H9 (cell line): ENCODE data around the gene FOXK1. TPM values are rescaled to one million over a fixed set of nuclear protein-coding genes. Genes with fewer than 3 reads are reported as not detected.

Source experiments
- DNase-seq: peaks from one replicate; pipeline ENCODE4 v3.0.0-alpha.2; 2017
- H2AFZ ChIP-seq: one replicate; pipeline ENCODE4 v1.6.1; 2013; ENCODE audit warnings: mild to moderate bottlenecking, low read length, control low read depth, moderate library complexity
- H2AK5ac ChIP-seq: 2 replicates; pipeline ENCODE4 v1.6.1; 2013; ENCODE audit warnings: low read length, control low read depth, mixed read lengths; ENCODE audit not compliant: insufficient read length
- H2BK120ac ChIP-seq: one replicate; pipeline ENCODE4 v1.6.1; 2013; ENCODE audit warnings: low read depth, mild to moderate bottlenecking, low read length, control low read depth, inconsistent platforms; ENCODE audit not compliant: poor library complexity, severe bottlenecking
- H2BK12ac ChIP-seq: 2 replicates; pipeline ENCODE4 v1.6.1; 2013; ENCODE audit warnings: low read length, control low read depth, mixed read lengths, low read depth; ENCODE audit not compliant: insufficient read length
- H2BK15ac ChIP-seq: 2 replicates; pipeline ENCODE4 v1.6.1; 2013; ENCODE audit warnings: low read depth, low read length, control low read depth
- H2BK20ac ChIP-seq: one replicate; pipeline ENCODE4 v1.6.1; 2013; ENCODE audit warnings: low read depth, mild to moderate bottlenecking, low read length, control low read depth, inconsistent platforms; ENCODE audit not compliant: poor library complexity, severe bottlenecking
- H2BK5ac ChIP-seq: 2 replicates; pipeline ENCODE4 v1.6.1; 2013; ENCODE audit warnings: low read length, control low read depth, mixed read lengths; ENCODE audit not compliant: insufficient read length
- H3K14ac ChIP-seq: 2 replicates; pipeline ENCODE4 v1.6.1; 2013; ENCODE audit warnings: low read length, control low read depth; ENCODE audit not compliant: insufficient read depth
- H3K18ac ChIP-seq: 2 replicates; pipeline ENCODE4 v1.6.1; 2013; ENCODE audit warnings: low read depth, mild to moderate bottlenecking, mixed read lengths, low read length, control low read depth; ENCODE audit not compliant: insufficient read length
- H3K23ac ChIP-seq: 2 replicates; pipeline ENCODE4 v1.6.1; 2013; ENCODE audit warnings: low read length, control low read depth, mixed read lengths, low read depth; ENCODE audit not compliant: insufficient read length
- H3K23me2 ChIP-seq: 2 replicates; pipeline ENCODE4 v1.6.1; 2013; ENCODE audit warnings: low read depth, mild to moderate bottlenecking, mixed read lengths, low read length, control low read depth; ENCODE audit not compliant: insufficient read length, poor library complexity, severe bottlenecking
- H3K27ac ChIP-seq: 2 replicates; pipeline ENCODE4 v1.5.1; 2013; ENCODE audit warnings: low read length, control low read depth, mixed read lengths, low read depth; ENCODE audit not compliant: insufficient read length
- H3K27me3 ChIP-seq: 2 replicates; pipeline ENCODE4 v1.6.1; 2013; ENCODE audit warnings: low read length, control low read depth, inconsistent platforms; ENCODE audit not compliant: insufficient read depth
- H3K4ac ChIP-seq: 2 replicates; pipeline ENCODE4 v1.6.1; 2013; ENCODE audit warnings: low read depth, mild to moderate bottlenecking, control low read depth, inconsistent platforms, low read length, moderate library complexity
- H3K4me1 ChIP-seq: 2 replicates; pipeline ENCODE4 v1.6.1; 2013; ENCODE audit warnings: low read length, control low read depth, inconsistent platforms; ENCODE audit not compliant: insufficient read depth
- H3K4me2 ChIP-seq: 2 replicates; pipeline ENCODE4 v1.6.1; 2013; ENCODE audit warnings: low read length, control low read depth, mixed read lengths; ENCODE audit not compliant: insufficient read length, insufficient read depth
- H3K56ac ChIP-seq: 2 replicates; pipeline ENCODE4 v1.6.1; 2013; ENCODE audit warnings: low read depth, mild to moderate bottlenecking, mixed read lengths, low read length, control low read depth; ENCODE audit not compliant: insufficient read length
- H3K79me1 ChIP-seq: 2 replicates; pipeline ENCODE4 v1.6.1; 2013; ENCODE audit warnings: low read depth, mild to moderate bottlenecking, moderate library complexity, low read length, control low read depth, inconsistent platforms; ENCODE audit not compliant: insufficient read depth, poor library complexity, severe bottlenecking
- H3K79me2 ChIP-seq: 2 replicates; pipeline ENCODE4 v1.6.1; 2013; ENCODE audit warnings: low read length, control low read depth, inconsistent platforms; ENCODE audit not compliant: insufficient read depth
- H3K9ac ChIP-seq: 2 replicates; pipeline ENCODE4 v1.6.1; 2013; ENCODE audit warnings: low read length, control low read depth, mixed read lengths; ENCODE audit not compliant: insufficient read length; ENCODE audit errors: extremely low read depth
- H3K9me3 ChIP-seq: one replicate; pipeline ENCODE4 v1.6.1; 2013; ENCODE audit warnings: low read depth, low read length, inconsistent platforms; ENCODE audit not compliant: control insufficient read depth
- H3T11ph ChIP-seq: one replicate; pipeline ENCODE4 v1.6.1; 2013; ENCODE audit warnings: mild to moderate bottlenecking, low read length, control low read depth, inconsistent platforms
- H4K20me1 ChIP-seq: one replicate; pipeline ENCODE4 v1.6.1; 2013; ENCODE audit not compliant: control insufficient read depth, insufficient read length, insufficient read depth
- H4K5ac ChIP-seq: 2 replicates; pipeline ENCODE4 v1.6.1; 2013; ENCODE audit warnings: low read depth, mild to moderate bottlenecking, mixed read lengths, low read length, control low read depth; ENCODE audit not compliant: insufficient read length
- H4K8ac ChIP-seq: replicated peaks from 2 replicates; pipeline ENCODE4 v1.6.1; 2013; ENCODE audit warnings: low read length, control low read depth, mixed read lengths, low read depth; ENCODE audit not compliant: insufficient read length
- H4K91ac ChIP-seq: 2 replicates; pipeline ENCODE4 v1.6.1; 2013; ENCODE audit warnings: low read depth, mild to moderate bottlenecking, moderate library complexity, mixed read lengths, low read length, control low read depth; ENCODE audit not compliant: insufficient read length
- H3K27ac Mint-ChIP-seq, 3 experiments: 2 replicates in 2 of 3; 3 replicates in 1 of 3; pipeline ENCODE4 v1.8.0; 2020 to 2021; ENCODE audit warnings: mixed read lengths in 3 of 3, mild to moderate bottlenecking in 1 of 3, moderate library complexity in 1 of 3
- H3K27me3 Mint-ChIP-seq: 2 replicates; pipeline ENCODE4 v1.8.0; 2021; ENCODE audit warnings: low read depth, mild to moderate bottlenecking, moderate library complexity, mixed read lengths
- H3K36me3 Mint-ChIP-seq, 3 experiments: 2 replicates in 2 of 3; 3 replicates in 1 of 3; pipeline ENCODE4 v1.8.0; 2020 to 2021; ENCODE audit warnings: low read depth in 3 of 3, mixed read lengths in 3 of 3; ENCODE audit not compliant: insufficient read depth in 1 of 3
- H3K4me1 Mint-ChIP-seq, 2 experiments: 2 replicates each; pipeline ENCODE4 v1.8.0; 2020; ENCODE audit warnings: mixed read lengths in 2 of 2
- H3K4me3 Mint-ChIP-seq, 2 experiments: 2 replicates in 1 of 2; 3 replicates in 1 of 2; pipeline ENCODE4 v1.8.0; 2020 to 2021; ENCODE audit warnings: mild to moderate bottlenecking in 2 of 2, mixed read lengths in 2 of 2, moderate library complexity in 1 of 2
- H3K9me3 Mint-ChIP-seq, 2 experiments: 2 replicates in 1 of 2; 3 replicates in 1 of 2; pipeline ENCODE4 v1.8.0; 2020; ENCODE audit warnings: mild to moderate bottlenecking in 2 of 2, mixed read lengths in 2 of 2, moderate library complexity in 1 of 2
- CTCF ChIP-seq: fragments of 200-600 bp; sonication (generic); conservative IDR thresholded peaks from 3 replicates; pipeline ENCODE4 v1.8.0; 2021; ENCODE audit warnings: antibody characterized with exemption, mild to moderate bottlenecking
- WGBS: extraction: QIAGEN DNeasy Blood & Tissue Kit; methylation state at CpG from one replicate; pipeline ENCODE4 v1.1.7; 2013; ENCODE audit warnings: missing lambda C conversion rate, low lambda C conversion rate, mixed read lengths; ENCODE audit not compliant: insufficient read length; ENCODE audit errors: extremely low coverage; 5-methylcytosine and 5-hydroxymethylcytosine counted together
- total RNA-seq: library from RNA; stranded (reverse); gene quantifications from 2 replicates; pipeline ENCODE4 v1.2.1, GENCODE V29; 2021

Gene FOXK1
- total RNA-seq, 1 experiment from 2014 or later, result 14.4 TPM

DNA sequence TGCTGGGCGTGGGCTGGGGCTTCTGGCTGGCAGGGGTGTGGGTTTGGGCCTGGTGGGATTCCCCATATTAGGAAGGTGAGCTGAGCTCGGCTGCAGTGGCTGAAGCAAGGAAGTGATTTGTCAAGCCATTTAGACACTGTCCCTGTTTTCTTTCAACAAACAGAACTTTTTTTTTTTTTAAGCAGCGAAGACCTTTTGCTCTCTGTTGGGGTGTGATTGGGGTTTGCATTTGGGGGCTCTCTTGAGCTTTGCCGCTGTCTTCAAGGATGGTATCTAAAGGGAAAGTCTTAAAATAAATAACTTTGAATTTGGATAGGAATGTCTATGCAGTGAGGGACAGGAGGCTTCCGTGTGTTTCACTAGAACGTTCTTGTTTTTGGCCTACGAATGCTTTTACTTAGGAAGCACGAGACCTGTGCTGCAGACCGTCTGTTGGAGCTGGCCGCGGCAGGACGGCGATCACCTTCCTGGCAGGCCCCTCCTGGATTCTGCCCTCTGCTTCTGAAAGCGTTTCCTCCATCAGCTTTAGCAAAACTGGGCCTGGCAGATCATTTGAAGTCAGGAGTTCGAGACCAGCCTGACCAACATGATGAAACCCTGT is 43.9 kb downstream of the FOXK1 start:
- Histone ChIP-seq H2BK12ac (no peak overlapping the region), H3K4me2 (no peak overlapping the region), H2BK120ac (no peak overlapping the region)

More for the DNA sequence above, 43.9 kb downstream of the FOXK1 start:
- Mint-ChIP-seq H3K27me3 (peaks cover 5% of the 10 kb centered on the region; the same call in 1 of the 2 replicates), H3K27ac (peak overlapping the region in 1 of 3 experiments; percentile 25; a peak in 1 of 7 replicates), H3K4me3 (no peak overlapping the region; a peak in 1 of 5 replicates), H3K9me3 (no peaks in the 10 kb centered on the region), H3K36me3 (no peaks in the 10 kb centered on the region), H3K4me1 (peaks cover 4 to 9% of the 10 kb centered on the region in 2 experiments; a peak in 3 of 4 replicates)
- Histone ChIP-seq H2BK20ac (no peak overlapping the region), H3K23me2 (no peaks in the 10 kb centered on the region), H3K56ac (no peak overlapping the region), H4K5ac (no peak overlapping the region), H3K79me1 (no peaks in the 10 kb centered on the region), H4K8ac (no peak overlapping the region), H3K27ac (no peak overlapping the region), H4K20me1 (no peaks in the 10 kb centered on the region), H3T11ph (no peak overlapping the region), H2BK15ac (no peak overlapping the region), H2AFZ (no peak overlapping the region), H2AK5ac (no peak overlapping the region), H3K9ac (no peak overlapping the region), H4K91ac (no peak overlapping the region), H3K4me1 (no peaks in the 10 kb centered on the region), H2BK5ac (no peak overlapping the region), H3K23ac (no peak overlapping the region), H3K79me2 (no peaks in the 10 kb centered on the region), H3K14ac (no peak overlapping the region), H3K18ac (no peak overlapping the region), H3K27me3 (no peaks in the 10 kb centered on the region), H3K4ac (no peak overlapping the region), H3K9me3 (no peaks in the 10 kb centered on the region)
- TF ChIP-seq CTCF, result no peak
- WGBS, result no CpG with 5 or more reads among the region's 15 CpGs
- DNase-seq, result no peak
